Brain microvascular endothelial cell (primary cell): Measurements from ENCODE around the gene RC3H1.
A peak's percentile ranks its signal among the peaks of the same experiment; 100 is the strongest.

ENCODE experiments used
- DNase-seq: peaks from one replicate; pipeline ENCODE4 v3.0.0-alpha.2; 2020
- H3K27ac ChIP-seq: fragments of 250-450 bp; sonication (Bioruptor Pico); 2 replicates; pipeline ENCODE4 v1.5.1; 2020; ENCODE audit warnings: mild to moderate bottlenecking, moderate library complexity
- H3K27me3 ChIP-seq: fragments of 250-450 bp; sonication (Bioruptor Pico); replicated peaks from 2 replicates; pipeline ENCODE4 v1.5.1; 2020; ENCODE audit warnings: mild to moderate bottlenecking
- H3K36me3 ChIP-seq: fragments of 250-450 bp; sonication (Bioruptor Pico); replicated peaks from 2 replicates; pipeline ENCODE4 v1.5.1; 2020; ENCODE audit warnings: mild to moderate bottlenecking
- H3K4me3 ChIP-seq: 2 replicates; pipeline ENCODE4 v1.5.1; 2011; ENCODE audit warnings: low read depth, mild to moderate bottlenecking, control low read depth, low read length, moderate library complexity
- in situ Hi-C: cut with HindIII; loops from 2 replicates; pipeline ENCODE4 v1.10.0; 2017; ENCODE audit warnings: low sequenced_read_pairs, low pct_ligation_motif_present
- TF ChIP-seq, protein P1 (sequence below): IDR thresholded peaks from 2 replicates; pipeline ENCODE4 v1.5.1; 2011; ENCODE audit warnings: low read depth, mild to moderate bottlenecking, moderate library complexity, low read length, control low read depth, inconsistent platforms; ENCODE audit errors: missing control alignments

Gene RC3H1

DNA sequence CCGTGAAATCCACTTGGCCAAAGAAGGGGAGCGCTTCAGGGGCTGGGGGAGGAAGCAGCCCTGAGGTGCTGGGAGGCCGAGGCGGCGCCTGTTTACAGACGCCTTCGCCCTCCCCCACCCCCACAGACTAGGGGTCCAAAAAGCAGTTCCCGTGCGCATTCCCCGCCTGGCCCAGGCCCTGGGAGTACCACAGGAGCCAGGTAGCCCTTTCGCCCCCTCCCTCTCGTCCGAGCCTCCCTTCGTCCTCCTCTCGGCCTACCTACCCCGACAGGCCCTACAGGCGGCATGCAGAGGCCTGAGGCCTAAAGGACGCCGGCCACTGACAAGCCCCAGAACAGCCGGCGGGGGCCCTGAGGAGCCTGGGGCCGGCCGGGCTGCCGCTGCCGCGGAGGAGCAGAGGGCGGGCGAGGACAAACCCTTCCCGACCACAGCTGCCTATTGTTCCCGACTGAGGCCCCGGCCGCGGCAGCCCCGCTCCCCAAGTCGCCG lies 522 bp downstream of the RC3H1 start:
- Histone ChIP-seq H3K36me3 (no peaks in the 10 kb centered on the region), H3K27me3 (no peaks in the 10 kb centered on the region), H3K27ac (peak overlapping the region; percentile 74), H3K4me3 (peak overlapping the region; percentile 92)
- TF ChIP-seq, protein P1, sequence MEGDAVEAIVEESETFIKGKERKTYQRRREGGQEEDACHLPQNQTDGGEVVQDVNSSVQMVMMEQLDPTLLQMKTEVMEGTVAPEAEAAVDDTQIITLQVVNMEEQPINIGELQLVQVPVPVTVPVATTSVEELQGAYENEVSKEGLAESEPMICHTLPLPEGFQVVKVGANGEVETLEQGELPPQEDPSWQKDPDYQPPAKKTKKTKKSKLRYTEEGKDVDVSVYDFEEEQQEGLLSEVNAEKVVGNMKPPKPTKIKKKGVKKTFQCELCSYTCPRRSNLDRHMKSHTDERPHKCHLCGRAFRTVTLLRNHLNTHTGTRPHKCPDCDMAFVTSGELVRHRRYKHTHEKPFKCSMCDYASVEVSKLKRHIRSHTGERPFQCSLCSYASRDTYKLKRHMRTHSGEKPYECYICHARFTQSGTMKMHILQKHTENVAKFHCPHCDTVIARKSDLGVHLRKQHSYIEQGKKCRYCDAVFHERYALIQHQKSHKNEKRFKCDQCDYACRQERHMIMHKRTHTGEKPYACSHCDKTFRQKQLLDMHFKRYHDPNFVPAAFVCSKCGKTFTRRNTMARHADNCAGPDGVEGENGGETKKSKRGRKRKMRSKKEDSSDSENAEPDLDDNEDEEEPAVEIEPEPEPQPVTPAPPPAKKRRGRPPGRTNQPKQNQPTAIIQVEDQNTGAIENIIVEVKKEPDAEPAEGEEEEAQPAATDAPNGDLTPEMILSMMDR, result no peak
- DNase-seq, result peak; percentile 29
- in situ Hi-C loops, result no loop called here

DNA sequence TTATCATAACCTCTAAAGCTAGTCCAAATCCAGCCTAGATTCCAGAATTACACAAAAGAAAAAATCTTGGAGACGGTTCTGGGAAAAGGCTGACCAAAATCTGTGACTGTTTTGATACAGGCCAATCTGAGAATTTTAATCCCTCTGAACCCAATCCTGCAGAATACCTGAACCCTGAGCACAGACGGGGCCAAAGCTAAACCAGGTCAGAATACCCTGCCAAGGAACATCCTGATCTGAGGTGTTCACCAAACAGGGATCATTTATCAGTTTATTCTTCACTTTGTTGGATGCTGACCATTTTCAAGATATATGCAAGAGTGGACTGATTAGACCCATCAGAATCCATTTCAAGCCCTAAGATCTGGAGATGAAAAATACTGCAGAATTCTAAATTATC lies 3.6 kb downstream of the RC3H1 start:
- in situ Hi-C loops, result no loop called here
- no peak overlapping the region for H3K27ac ChIP-seq

DNA sequence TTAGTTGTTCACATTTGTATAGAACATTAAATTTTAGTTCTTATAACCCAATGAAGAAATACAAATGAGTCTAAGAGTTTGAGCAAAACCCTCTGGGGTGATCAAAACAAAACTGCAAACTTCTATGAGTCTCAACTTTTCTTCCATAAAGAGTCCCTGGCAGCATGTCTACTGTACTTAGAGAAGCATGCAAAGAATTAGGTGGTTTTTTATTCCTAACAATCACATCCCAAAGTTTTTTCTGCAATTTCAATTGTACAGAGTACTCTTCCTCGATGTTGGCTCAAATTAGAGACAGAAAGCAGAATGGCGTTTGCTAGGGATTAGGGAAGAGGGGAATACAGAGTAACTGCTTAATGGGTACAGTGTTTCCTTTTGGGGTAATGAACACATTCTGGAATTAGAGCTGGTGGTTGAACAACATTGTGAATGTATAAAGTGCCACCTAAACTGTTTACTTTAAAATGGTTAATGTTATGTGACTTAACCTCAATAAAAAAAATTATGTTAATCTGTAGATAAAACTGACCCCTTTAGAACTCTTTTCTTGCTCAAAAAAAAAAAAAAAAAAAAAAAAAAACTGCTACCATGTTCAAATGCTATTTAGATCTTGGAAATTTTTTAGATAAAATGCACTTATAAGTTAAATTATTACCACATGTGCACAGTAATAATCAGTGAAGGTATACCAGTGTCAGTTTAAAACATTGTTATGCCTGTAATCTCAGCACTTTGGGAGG lies 4.8 kb downstream of the RC3H1 start:
- no peaks in the 10 kb centered on the region for H3K36me3 ChIP-seq
- in situ Hi-C loops, result no loop called here
- no peak overlapping the region for H3K27ac ChIP-seq
- TF ChIP-seq, protein P1, result no peak
- H3K4me3 ChIP-seq, result no peak overlapping the region
- H3K27me3 ChIP-seq, result no peaks in the 10 kb centered on the region
- DNase-seq, result no peak

More for the DNA sequence above, 3.6 kb downstream of the RC3H1 start:
- Histone ChIP-seq H3K4me3 (no peak overlapping the region), H3K36me3 (no peaks in the 10 kb centered on the region), H3K27me3 (no peaks in the 10 kb centered on the region)
- no peak for DNase-seq
- TF ChIP-seq, protein P1, result no peak

DNA sequence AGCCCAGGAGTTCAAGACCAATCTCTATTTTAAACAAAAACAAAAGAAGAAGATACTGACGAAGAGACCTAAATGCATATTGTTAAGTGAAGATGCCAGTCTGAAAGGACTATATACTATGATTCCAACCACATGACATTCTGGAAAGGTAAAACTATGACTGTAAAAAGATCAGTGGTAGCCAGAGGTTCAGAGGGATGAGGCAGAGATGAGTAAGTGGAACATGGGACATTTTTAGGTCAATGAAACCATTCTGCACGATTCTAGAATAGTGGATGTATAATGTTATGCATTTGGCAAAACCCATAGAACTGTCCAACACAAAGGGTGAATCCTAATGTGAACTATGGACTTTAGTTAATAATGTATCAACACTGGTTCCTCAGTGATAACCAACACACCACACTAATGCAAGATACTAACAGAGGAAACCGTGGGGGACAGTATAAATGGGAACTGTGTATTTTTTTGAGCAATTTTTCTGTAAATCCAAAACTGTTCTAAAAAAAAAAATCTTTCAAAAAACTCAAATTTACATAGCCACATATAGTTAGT lies 8.2 kb downstream of the RC3H1 start:
- Histone ChIP-seq H3K27me3 (no peaks in the 10 kb centered on the region), H3K27ac (no peak overlapping the region), H3K36me3 (no peaks in the 10 kb centered on the region), H3K4me3 (no peak overlapping the region)
- TF ChIP-seq, protein P1, result no peak
- in situ Hi-C loops, result no loop called here
- no peak for DNase-seq

DNA sequence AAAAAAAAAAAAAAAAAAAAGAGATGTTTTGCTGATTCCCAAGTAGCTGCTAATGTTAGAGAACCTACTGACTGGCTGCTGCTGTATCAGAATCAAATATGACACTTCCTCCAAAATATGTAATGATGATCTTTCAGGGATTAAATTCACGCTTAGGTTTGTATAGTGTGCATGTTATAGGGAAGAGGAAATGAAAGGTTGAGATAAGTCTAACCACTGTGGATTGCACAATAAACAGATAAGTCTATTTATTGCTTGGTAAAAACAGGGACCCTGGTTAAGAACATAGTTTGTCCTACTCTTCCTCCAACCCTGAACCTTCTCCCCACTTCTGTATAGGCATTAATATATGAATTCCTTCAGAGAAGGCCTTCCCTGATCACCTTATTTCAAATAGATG lies 13.2 kb downstream of the RC3H1 start:
- in situ Hi-C loops, result no loop called here
- TF ChIP-seq, protein P1, result no peak
- H3K36me3 ChIP-seq, result no peaks in the 10 kb centered on the region
- no peak overlapping the region for H3K27ac ChIP-seq
- DNase-seq, result no peak
- H3K27me3 ChIP-seq, result no peaks in the 10 kb centered on the region
- no peak overlapping the region for H3K4me3 ChIP-seq
